K562 (cell line): ENCODE results near the gene CYB5D1. TPM values are rescaled to one million over a fixed set of nuclear protein-coding genes. Genes with fewer than 3 reads are reported as not detected.

Experiments
- CHD1 ChIP-seq: fragments of 200-600 bp; sonication (generic); IDR thresholded peaks from one replicate; pipeline ENCODE4 v1.6.1; 2012; ENCODE audit warnings: mild to moderate bottlenecking, moderate library complexity, low read length, inconsistent platforms
- DMBX1 ChIP-seq: fragments of 250-450 bp; sonication (Bioruptor Pico); IDR thresholded peaks from 2 replicates; pipeline ENCODE4 v1.8.0; 2022; ENCODE audit warnings: inconsistent platforms, mild to moderate bottlenecking, moderate library complexity, borderline replicate concordance
- RBFOX2 ChIP-seq: fragments of 200-400 bp; formaldehyde crosslinking; IDR thresholded peaks from 2 replicates; pipeline ENCODE4 v1.6.1; 2017; ENCODE audit warnings: low read depth, mild to moderate bottlenecking, low read length, moderate library complexity
- ZEB2 ChIP-seq: fragments of 450-650 bp; IDR thresholded peaks from 2 replicates; pipeline ENCODE4 v1.6.1; 2016
- ZSCAN32 ChIP-seq: fragments of 450-650 bp; formaldehyde crosslinking; IDR thresholded peaks from 2 replicates; pipeline ENCODE4 v1.4.0; 2020; ENCODE audit warnings: mild to moderate bottlenecking, moderate library complexity
- polyA plus RNA-seq, 8 experiments: library from polyadenylated mRNA; depleted of rRNA in 4 of 8; stranded (reverse) in 5 of 8; unstranded in 3 of 8; fragments of >200 nt; fragmentation: Nextera tagmentation in 2 of 8; fragmentation: Illumina TruSeq in 1 of 8; extraction: Ambion mirVana in 2 of 8; extraction: Trizol in 1 of 8; gene quantifications; 2 replicates each; pipeline versions ENCODE4 v1.2.1 to v1.2.3, GENCODE V29; 2011 to 2014; ENCODE audit warnings: inconsistent platforms in 1 of 8, missing spikeins in 1 of 8
- total RNA-seq, 7 experiments: library from RNA; depleted of rRNA in 6 of 7; stranded (reverse); fragments of >200 nt in 6 of 7; fragmentation: Illumina TruSeq in 2 of 7; extraction: Trizol in 2 of 7; gene quantifications; 2 replicates each; pipeline versions ENCODE4 v1.2.1 to v1.2.3, GENCODE V29; 2011 to 2021; ENCODE audit warnings: low replicate concordance in 1 of 7
- TF ChIP-seq, protein P1 (sequence below): fragments of 250-450 bp; sonication (Bioruptor Pico); IDR thresholded peaks from 2 replicates; pipeline ENCODE4 v1.4.0; 2020; ENCODE audit warnings: mild to moderate bottlenecking, moderate library complexity
- TF ChIP-seq, protein P2 (sequence below), 2 experiments: fragments of 450-650 bp in 1 of 2; sonication (generic) in 1 of 2; formaldehyde crosslinking in 1 of 2; IDR thresholded peaks in 1 of 2; conservative IDR thresholded peaks in 1 of 2; 2 replicates each; pipeline versions ENCODE4 v1.6.1 to v1.8.1; 2016 to 2023; ENCODE audit warnings: mild to moderate bottlenecking in 2 of 2, moderate library complexity in 2 of 2, inconsistent platforms in 1 of 2, missing genetic modification reagents in 1 of 2
- TF ChIP-seq, protein P3 (sequence below): fragments of 450-650 bp; IDR thresholded peaks from 2 replicates; pipeline ENCODE4 v1.6.1; 2016; ENCODE audit warnings: low read depth, mild to moderate bottlenecking, moderate library complexity
- TF ChIP-seq, protein P4 (sequence below): fragments of 450-650 bp; IDR thresholded peaks from 2 replicates; pipeline ENCODE4 v1.6.1; 2016; ENCODE audit warnings: borderline replicate concordance

Gene CYB5D1
- total and polyA plus RNA-seq, 9 of the 15 experiments (the other 6 are each of a cell fraction or from before 2014, with no cell fraction given) = 2.4 to 7.9 (median 5.7) TPM

DNA sequence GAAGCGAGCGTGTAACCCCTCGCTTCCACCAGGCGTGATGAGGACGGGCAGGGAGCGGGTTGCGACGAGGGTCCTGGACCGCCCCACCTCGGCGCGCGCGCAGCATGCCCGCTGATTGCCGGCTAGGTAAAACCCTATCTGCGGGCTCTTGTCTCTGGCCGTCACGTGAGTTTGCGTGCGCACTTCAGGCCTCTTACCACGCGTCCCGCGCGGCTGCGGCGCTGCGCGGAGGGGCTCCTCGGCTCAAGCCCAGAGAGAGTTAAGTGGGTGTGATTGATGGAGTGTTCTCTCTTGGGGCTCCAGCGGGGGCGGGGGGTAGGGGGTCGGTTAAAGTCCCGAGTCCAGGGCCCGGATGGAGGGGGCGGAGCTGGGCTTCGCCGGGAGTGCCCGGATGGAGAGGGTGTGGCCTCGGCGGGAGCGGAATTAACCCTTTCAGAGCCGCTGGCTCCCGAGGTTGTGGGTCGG, 15.9 kb upstream of the CYB5D1 start (continued):
- TF ChIP-seq, protein P1, sequence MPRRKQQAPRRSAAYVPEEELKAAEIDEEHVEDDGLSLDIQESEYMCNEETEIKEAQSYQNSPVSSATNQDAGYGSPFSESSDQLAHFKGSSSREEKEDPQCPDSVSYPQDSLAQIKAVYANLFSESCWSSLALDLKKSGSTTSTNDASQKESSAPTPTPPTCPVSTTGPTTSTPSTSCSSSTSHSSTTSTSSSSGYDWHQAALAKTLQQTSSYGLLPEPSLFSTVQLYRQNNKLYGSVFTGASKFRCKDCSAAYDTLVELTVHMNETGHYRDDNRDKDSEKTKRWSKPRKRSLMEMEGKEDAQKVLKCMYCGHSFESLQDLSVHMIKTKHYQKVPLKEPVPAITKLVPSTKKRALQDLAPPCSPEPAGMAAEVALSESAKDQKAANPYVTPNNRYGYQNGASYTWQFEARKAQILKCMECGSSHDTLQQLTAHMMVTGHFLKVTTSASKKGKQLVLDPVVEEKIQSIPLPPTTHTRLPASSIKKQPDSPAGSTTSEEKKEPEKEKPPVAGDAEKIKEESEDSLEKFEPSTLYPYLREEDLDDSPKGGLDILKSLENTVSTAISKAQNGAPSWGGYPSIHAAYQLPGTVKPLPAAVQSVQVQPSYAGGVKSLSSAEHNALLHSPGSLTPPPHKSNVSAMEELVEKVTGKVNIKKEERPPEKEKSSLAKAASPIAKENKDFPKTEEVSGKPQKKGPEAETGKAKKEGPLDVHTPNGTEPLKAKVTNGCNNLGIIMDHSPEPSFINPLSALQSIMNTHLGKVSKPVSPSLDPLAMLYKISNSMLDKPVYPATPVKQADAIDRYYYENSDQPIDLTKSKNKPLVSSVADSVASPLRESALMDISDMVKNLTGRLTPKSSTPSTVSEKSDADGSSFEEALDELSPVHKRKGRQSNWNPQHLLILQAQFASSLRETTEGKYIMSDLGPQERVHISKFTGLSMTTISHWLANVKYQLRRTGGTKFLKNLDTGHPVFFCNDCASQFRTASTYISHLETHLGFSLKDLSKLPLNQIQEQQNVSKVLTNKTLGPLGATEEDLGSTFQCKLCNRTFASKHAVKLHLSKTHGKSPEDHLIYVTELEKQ = no peak
- TF ChIP-seq, protein P2, sequence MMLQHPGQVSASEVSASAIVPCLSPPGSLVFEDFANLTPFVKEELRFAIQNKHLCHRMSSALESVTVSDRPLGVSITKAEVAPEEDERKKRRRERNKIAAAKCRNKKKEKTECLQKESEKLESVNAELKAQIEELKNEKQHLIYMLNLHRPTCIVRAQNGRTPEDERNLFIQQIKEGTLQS (IDR thresholded peaks at IDR 0.05) = no peak
- TF ChIP-seq, protein P2 (CRISPR knock-in tag; conservative IDR thresholded peaks at IDR 0.05) = no peak
- TF ChIP-seq CHD1 = no peak
- peak; percentile 76 for TF ChIP-seq RBFOX2
- TF ChIP-seq DMBX1 (CRISPR knock-in tag) = no peak
- peak; percentile 9; the same call in 1 of the 2 replicates for TF ChIP-seq ZEB2
- TF ChIP-seq, protein P3, sequence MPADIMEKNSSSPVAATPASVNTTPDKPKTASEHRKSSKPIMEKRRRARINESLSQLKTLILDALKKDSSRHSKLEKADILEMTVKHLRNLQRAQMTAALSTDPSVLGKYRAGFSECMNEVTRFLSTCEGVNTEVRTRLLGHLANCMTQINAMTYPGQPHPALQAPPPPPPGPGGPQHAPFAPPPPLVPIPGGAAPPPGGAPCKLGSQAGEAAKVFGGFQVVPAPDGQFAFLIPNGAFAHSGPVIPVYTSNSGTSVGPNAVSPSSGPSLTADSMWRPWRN = peak; percentile 34; the same call in 1 of the 2 replicates
- TF ChIP-seq ZSCAN32 = no peak
- TF ChIP-seq, protein P4, sequence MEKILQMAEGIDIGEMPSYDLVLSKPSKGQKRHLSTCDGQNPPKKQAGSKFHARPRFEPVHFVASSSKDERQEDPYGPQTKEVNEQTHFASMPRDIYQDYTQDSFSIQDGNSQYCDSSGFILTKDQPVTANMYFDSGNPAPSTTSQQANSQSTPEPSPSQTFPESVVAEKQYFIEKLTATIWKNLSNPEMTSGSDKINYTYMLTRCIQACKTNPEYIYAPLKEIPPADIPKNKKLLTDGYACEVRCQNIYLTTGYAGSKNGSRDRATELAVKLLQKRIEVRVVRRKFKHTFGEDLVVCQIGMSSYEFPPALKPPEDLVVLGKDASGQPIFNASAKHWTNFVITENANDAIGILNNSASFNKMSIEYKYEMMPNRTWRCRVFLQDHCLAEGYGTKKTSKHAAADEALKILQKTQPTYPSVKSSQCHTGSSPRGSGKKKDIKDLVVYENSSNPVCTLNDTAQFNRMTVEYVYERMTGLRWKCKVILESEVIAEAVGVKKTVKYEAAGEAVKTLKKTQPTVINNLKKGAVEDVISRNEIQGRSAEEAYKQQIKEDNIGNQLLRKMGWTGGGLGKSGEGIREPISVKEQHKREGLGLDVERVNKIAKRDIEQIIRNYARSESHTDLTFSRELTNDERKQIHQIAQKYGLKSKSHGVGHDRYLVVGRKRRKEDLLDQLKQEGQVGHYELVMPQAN = peak; percentile 77
